Tibial artery (tissue), 4 donors: ENCODE results near the gene CLCA2.

Experiments used
- DNase-seq, 2 donors: peaks; one replicate each; pipeline ENCODE4 v3.0.0-alpha.2; 2019
- H3K27ac ChIP-seq, 2 donors: fragments of 200-600 bp; sonication (generic) in 1 of 2; 1 replicate in 1 of 2; 2 replicates in 1 of 2; pipeline ENCODE4 v1.5.1; 2018 to 2019; ENCODE audit warnings: mild to moderate bottlenecking in 1 of 2
- H3K27me3 ChIP-seq, 2 donors: fragments of 200-600 bp; sonication (generic) in 1 of 2; one replicate each; pipeline versions ENCODE4 v1.5.1 to v1.6.0; 2016 to 2019
- H3K36me3 ChIP-seq, 3 donors: fragments of 200-600 bp; sonication (generic) in 2 of 3; one replicate each; pipeline ENCODE4 v1.5.1; 2016 to 2019; ENCODE audit warnings: mild to moderate bottlenecking in 2 of 3
- H3K4me1 ChIP-seq, 4 donors: fragments of 200-600 bp; sonication (generic) in 2 of 4; 1 replicate in 3 of 4; 2 replicates in 1 of 4; pipeline ENCODE4 v1.5.1; 2016 to 2019
- H3K4me3 ChIP-seq, 2 donors: fragments of 200-600 bp; sonication (generic) in 1 of 2; 1 replicate in 1 of 2; 2 replicates in 1 of 2; pipeline ENCODE4 v1.5.1; 2018 to 2019; ENCODE audit warnings: mild to moderate bottlenecking in 2 of 2
- H3K9me3 ChIP-seq, 3 donors: fragments of 200-600 bp; sonication (generic) in 1 of 3; one replicate each; pipeline ENCODE4 v1.5.1; 2016 to 2019
- intact Hi-C: fragments of 100-400 bp; cut with DNase I; formaldehyde crosslinking; loops from one replicate; pipeline ENCODE4 v1.15.0; 2023; ENCODE audit warnings: low total_unique reads
- TF ChIP-seq, protein P1 (sequence below), 2 experiments: fragments of 200-600 bp in 1 of 2; fragments of 450-650 bp in 1 of 2; IDR thresholded peaks; one replicate each; pipeline ENCODE4 v1.5.1; 2017 to 2019; ENCODE audit warnings: antibody characterized with exemption in 2 of 2, mild to moderate bottlenecking in 1 of 2, moderate library complexity in 1 of 2

The CLCA2 gene

GRCh38 chr1:86472152-86472551 is 48.2 kb downstream of the CLCA2 start:
- TF ChIP-seq, protein P1, sequence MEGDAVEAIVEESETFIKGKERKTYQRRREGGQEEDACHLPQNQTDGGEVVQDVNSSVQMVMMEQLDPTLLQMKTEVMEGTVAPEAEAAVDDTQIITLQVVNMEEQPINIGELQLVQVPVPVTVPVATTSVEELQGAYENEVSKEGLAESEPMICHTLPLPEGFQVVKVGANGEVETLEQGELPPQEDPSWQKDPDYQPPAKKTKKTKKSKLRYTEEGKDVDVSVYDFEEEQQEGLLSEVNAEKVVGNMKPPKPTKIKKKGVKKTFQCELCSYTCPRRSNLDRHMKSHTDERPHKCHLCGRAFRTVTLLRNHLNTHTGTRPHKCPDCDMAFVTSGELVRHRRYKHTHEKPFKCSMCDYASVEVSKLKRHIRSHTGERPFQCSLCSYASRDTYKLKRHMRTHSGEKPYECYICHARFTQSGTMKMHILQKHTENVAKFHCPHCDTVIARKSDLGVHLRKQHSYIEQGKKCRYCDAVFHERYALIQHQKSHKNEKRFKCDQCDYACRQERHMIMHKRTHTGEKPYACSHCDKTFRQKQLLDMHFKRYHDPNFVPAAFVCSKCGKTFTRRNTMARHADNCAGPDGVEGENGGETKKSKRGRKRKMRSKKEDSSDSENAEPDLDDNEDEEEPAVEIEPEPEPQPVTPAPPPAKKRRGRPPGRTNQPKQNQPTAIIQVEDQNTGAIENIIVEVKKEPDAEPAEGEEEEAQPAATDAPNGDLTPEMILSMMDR (IDR thresholded peaks at IDR 0.05) = no peak

DNA sequence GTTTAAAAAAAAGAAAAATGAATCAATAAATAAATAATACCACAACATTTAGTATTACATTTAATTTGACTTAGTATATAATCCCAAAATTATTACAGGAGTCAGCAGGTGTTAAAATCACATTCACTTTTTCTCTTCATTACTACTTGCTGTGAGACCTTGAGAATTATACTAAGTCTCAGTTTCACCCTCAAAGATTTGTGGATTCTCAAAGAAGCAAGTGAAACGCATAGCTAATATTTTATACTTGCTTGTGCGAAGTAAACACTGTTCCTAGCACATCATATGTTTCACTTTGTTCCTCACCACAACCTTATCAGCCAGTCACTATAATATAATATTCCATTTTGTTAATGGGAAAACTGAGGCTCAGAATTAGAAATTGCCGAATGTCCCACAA is 48.8 kb downstream of the CLCA2 start:
- Histone ChIP-seq H3K4me1 (peaks cover 0 to 4% (median 0%) of the 10 kb centered on the region in 4 donors), H3K36me3 (no peaks in the 10 kb centered on the region), H3K4me3 (no peak overlapping the region), H3K27me3 (no peaks in the 10 kb centered on the region), H3K9me3 (no peaks in the 10 kb centered on the region), H3K27ac (no peak overlapping the region)
- TF ChIP-seq, protein P1 (IDR thresholded peaks at IDR 0.05) = no peak
- intact Hi-C loops = no loop called here
- DNase-seq = no peak

More at GRCh38 chr1:86472152-86472551, 48.2 kb downstream of the CLCA2 start:
- Histone ChIP-seq H3K9me3 (no peaks in the 10 kb centered on the region), H3K4me3 (no peak overlapping the region), H3K27me3 (no peaks in the 10 kb centered on the region), H3K4me1 (peaks cover 0 to 4% (median 0%) of the 10 kb centered on the region in 4 donors), H3K27ac (no peak overlapping the region), H3K36me3 (no peaks in the 10 kb centered on the region)
- intact Hi-C loops = no loop called here
- DNase-seq = no peak

DNA sequence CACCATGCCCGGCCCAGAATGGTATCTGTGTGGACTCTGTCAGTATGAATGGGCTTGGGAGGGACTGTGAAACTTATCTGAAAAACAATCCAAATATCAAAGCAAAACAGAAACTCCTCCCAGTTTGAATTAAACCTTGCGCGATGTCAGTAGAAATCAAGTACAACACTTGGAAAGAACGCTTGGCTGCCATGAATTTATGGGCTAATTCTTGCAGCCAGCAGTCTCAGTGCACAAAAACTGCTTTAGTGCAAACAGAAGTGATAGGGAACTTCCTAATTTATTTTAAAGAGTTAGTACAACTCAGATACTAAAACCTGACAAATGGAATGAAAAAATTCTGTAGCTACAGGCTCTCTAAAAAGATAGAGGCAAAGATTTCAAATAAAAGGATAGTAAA is 53.3 kb downstream of the CLCA2 start:
- no peak overlapping the region for H3K27ac ChIP-seq
- intact Hi-C loops = no loop called here
- no peaks in the 10 kb centered on the region for H3K4me1 ChIP-seq
- DNase-seq = no peak
- no peaks in the 10 kb centered on the region for H3K9me3 ChIP-seq
- no peaks in the 10 kb centered on the region for H3K36me3 ChIP-seq
- no peaks in the 10 kb centered on the region for H3K27me3 ChIP-seq
- no peak overlapping the region for H3K4me3 ChIP-seq
- TF ChIP-seq, protein P1 (IDR thresholded peaks at IDR 0.05) = no peak

DNA sequence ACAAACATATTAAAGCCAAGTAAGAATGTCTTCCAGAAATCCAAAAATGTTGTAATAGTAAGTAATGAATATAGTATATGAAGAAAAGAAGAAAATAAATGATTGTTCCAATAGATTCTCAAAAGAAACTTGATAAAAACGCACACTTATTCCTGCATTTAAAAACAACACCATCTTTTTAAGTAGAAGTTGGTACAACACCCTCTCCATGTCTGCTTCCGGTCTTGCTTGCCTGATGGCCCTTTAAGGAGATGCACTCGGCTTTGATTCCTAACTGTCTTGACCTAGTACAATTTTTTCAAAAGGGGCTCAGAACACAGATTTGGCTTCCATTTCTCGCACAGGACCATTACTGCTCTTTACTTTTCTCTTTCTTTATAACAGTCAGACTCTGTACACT is 53.7 kb downstream of the CLCA2 start:
- intact Hi-C loops = no loop called here
- no peaks in the 10 kb centered on the region for H3K9me3 ChIP-seq
- H3K27me3 ChIP-seq = no peaks in the 10 kb centered on the region
- no peak overlapping the region for H3K4me3 ChIP-seq
- DNase-seq = no peak
- TF ChIP-seq, protein P1 (IDR thresholded peaks at IDR 0.05) = no peak
- H3K36me3 ChIP-seq = no peaks in the 10 kb centered on the region
- no peak overlapping the region for H3K27ac ChIP-seq
- H3K4me1 ChIP-seq = no peaks in the 10 kb centered on the region

DNA sequence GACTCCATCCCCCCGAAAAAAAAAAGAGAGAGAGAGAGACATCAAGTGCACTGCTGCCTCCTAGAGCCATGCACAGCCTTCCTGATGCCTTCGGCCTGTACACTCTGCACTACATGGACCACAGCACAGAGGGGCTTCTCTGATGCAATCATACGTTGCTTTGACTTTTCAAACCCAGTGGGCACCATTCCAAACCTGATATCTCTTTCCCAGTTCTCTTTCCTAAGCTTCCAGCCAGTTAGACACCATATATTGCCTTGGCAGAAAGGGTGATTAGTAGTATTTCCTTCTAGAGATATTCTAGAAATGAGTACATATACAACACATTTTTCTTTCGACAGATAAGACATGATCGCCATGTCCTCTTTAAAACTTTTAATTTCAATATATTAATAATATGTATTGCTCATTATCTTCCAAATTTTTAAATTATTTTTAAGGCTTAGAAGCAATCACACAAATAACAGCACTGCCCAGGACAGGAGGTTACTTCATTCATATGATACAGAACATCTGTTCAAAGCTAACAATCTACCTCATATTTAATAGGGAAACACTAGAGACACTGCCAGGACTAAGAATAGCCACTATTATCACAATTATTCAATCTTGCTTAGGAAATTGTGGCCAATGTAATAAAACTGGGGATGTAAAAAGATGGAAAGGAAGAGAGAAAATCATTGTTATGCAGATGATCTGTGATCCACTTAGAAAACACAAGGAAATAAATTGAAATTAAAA is 54.6 kb downstream of the CLCA2 start:
- intact Hi-C loops = no loop called here
- Histone ChIP-seq H3K9me3 (no peaks in the 10 kb centered on the region), H3K27ac (no peak overlapping the region)

More for the DNA sequence above, 54.6 kb downstream of the CLCA2 start:
- DNase-seq = no peak
- Histone ChIP-seq H3K4me3 (no peak overlapping the region), H3K4me1 (no peaks in the 10 kb centered on the region), H3K36me3 (no peaks in the 10 kb centered on the region), H3K27me3 (no peaks in the 10 kb centered on the region)
- TF ChIP-seq, protein P1 (IDR thresholded peaks at IDR 0.05) = no peak
